ENCODE data around the gene CRADD.

CRADD gene

DNA sequence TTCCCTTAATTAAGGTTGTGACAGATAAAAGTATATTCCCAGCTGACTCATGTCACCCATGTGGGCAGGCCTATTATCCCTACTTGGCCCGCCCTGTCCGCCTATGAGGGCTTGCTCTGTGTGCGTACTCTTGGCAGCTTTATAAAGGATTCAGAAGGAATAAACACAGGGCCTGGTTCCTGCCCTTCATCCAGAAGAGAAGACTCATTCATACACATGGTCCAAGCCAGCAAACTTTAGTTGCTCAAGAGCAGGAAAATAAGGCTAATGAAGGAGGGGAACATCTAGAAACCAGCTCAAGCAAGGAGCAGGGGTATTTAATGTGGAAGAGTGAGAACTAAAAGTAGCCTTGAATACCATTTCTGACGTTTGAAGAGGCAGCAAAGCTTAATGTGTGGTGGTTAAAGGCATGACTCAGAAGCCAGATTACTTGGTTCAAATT, 141.9 kb downstream of the CRADD start:
- no peak for DNase-seq

DNA sequence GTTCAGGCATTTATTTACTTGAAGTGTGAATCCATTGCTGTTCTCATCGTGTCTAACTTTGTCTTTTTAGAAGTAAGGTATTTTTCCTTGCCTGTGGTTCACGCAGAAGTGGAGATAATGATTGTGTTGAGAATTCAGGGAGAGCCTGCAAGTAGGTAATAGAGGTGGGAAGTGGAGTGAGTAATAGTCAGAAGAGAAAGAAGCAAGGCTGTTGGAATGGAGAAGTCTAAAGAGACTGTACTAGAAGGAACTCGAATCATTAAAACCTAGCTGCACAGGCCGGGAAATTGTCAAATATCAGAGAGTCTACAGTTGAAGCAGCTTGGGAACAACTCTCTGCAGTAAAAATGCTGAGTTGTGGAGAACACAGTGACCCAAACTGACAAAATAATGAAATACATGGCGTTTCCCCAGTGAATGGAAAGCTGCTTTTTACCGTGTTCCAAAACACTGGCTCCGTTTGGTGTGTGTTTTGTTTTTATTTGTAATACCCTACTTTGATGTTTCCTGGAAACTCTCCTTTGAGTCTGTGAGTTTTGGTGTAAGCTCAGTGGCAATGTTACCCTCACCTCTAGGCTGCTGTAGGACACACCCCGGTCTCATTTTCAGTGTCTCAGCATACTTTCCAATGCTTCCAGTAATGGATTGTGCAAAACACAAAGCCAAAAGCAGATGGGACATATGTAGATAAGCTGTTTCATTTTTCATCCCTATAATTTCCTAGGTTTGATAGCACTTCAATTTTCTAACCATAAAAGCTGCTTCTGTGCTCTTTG, 146.6 kb downstream of the CRADD start:
- no peak for DNase-seq

DNA sequence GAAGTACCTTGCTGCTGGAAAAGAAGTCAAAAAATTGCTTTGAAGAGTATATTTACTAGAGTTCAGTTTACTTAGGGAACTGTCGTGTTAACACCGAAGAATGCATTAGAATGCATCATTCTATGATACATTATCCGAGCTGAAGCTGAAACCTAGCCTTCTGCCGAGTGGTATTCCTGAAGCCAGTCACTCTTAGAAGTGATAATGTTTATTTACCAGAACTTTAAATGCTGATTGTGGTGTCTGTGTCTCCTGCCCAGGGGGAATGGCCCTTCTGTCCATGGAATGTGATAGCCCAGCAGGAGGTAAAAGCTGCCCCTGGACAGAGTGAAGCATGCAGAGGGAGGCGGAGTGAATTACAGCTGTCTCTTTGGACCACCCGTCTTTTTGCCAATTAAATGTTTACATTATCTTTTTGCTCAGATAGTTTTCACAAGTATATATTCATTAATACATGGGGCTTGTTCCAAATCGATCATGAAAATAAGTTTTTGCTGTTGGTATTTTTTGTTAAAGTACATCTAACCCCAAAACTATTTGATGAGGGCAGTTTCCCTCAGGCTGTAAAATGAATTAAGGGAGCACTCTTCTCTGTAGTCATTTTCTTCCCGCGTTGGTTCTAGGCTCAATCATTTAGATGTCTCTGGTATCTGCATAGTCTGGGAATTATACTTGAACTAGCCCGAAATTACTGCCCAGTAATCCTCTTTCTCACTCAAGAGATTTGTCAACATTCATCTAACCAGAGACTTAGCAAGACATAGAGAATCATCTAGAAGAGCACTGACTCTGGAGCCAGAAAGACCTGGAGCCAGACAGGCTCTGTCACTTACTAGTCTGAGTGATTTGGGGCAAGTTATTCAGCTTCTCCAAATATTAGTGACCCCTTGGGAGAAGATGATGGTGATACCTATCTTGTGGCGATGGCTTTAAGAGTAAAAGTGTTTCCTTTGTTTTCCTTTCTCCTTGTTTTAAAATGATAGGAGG, 147.6 kb downstream of the CRADD start:
- no peak for DNase-seq

- DNase-seq, result no peak
These were observed 148.3 kb downstream of the CRADD start for GRCh38 chr12:93825501-93825888.

DNA sequence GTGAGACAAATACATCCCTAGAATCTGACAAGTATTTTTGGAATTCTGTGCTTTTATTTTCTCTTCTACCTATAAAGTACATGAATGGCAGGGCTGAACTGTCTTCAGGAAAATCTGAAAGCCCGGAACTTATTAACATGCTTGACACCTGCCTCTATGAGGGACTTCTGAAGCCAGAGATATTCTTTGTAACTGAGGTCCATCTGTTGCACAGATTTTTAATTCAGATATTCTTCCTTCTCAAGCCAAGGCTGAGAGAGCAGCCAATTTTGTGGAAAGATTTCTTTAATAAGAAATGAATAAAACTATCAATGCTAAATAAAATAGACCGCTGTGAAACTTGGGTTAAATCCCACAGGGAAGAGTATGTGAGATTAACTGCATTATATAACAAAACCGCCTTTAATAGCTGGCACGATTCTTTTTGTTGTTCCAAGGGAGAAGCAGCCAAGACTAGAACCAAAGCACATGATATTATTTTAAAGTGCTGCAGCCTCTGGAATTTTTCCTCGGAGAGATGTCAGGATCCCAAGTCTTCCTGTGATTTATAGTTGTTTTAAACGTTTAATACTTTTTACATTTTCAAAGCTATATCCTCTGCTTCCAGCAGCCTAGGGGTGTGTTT, 148.9 kb downstream of the CRADD start:
- no peak for DNase-seq

DNA sequence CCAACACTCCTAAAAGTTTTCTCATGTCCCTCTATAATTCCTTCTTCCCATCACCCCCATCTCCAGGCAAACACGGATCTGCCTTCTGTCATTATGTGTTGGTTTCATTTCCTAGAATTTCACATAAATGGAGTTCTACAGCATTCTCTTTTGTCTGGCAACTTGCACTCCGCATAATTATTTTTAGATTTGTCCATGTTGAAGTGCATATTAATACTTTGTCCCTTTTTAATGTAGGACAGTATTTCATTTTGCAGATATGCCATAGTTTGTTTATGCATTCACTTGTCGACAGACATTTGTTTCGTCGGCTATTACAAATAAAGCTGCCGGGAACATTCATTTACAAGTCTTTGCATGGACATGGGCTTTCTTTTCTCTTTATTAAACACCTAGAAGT, 150.0 kb downstream of the CRADD start:
- DNase-seq, result no peak

GRCh38 chr12:93827669-93828068, 150.5 kb downstream of the CRADD start:
- no peak for DNase-seq

DNA sequence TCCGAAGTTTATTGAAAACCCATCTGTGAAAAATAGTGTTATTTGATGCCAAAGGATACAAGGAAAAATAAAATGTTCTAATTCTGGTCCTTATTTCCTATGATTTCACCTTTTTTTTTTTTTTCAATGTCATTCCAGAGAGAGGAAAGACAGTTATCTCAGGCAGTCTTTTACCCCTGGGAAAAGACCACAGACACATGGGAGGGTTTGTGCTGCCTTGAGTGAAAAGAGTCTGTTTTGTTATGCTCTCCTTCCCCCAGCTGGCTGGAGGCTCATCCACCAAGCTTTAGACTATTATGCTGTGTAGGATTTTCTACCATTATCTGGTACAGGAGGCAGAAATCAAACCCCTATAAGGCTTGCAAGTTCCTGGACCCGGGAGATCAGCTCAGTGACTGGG, 151.8 kb downstream of the CRADD start:
- DNase-seq, result no peak

DNA sequence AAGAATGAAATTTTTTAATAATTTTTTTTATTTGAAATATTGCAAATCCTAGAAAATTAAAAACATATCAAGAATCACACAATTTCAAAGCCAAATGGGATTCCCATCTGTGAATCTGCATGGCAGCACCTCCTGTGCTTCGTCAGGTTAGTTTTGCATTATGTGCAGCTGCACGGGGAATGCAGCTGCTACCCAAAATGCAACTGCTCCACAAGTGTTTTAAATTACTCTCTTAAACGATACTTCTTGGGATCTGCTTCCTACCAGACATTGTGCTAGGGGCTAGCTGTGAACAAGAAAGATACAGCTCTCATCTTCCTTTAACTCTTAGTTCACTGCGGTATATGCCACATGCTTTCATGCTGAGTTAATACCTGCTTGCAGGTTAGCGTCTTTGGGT, 154.2 kb downstream of the CRADD start:
- no peak for DNase-seq

DNA sequence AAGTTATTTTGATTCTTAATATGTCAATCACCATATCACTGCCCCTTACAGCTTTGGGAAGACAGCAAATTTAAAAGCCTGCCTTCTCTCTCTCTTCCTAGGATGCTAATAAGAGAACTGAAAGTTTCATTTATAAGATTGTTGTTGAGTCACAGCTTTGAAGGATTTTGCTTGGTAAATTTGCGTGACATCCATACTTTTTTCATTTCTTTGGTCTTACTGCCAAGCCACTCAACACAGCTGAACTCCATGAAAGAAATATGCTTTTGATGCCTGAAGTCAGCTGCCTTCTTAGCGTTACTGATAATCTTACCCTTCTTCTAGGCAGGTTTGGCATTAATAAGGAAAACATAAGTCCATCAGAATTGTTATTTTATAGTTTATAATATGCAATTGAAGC, 155.0 kb downstream of the CRADD start:
- DNase-seq, result no peak

DNA sequence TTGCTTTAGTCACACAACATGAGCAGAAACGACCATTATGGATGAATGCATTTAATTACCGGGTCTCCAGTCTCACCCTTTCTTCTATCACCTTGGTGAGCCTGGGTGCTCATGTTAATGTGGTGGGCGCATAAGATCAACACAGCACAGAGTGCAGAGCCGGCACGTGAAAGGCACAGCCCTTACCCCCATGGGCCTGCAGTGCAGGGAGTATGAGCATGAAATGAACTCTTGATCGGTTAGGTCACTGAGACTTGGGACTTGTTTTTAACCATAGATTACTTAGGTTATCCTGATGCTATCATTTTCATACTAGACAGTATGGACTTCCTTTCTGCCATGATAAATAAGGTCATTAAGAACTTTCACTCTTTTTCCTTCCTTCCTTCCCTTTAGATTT, 156.8 kb downstream of the CRADD start:
- no peak for DNase-seq

DNA sequence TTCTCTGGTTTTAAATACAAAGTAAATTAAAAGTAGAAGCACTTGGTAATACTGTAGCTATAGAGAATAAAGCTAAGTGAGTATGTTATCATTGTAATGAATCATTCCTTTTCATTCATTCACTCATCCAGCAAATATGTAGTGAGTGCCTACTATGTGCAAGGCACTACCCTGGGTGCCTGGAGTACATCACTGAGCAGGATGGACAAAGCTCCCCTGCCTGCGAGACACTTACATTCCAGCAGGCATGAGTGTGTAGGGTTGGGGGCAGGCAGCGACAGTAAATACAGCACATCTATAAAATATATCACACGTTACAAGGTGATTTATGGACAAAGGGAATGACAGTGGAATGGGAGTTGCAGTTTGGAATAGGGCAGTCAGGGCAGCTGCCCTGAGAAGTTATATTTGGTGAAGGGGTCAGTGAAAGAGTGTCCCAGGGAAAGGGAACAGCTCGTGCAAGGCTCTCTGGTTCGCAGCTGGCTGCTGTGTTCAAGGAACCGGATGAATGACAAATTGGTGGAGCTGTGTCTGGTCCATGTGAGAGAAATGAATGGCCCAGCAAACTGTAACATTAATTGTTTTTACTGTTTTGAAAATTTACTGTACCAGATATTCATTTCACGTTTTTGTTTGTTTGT, 159.6 kb downstream of the CRADD start:
- no peak for DNase-seq

DNA sequence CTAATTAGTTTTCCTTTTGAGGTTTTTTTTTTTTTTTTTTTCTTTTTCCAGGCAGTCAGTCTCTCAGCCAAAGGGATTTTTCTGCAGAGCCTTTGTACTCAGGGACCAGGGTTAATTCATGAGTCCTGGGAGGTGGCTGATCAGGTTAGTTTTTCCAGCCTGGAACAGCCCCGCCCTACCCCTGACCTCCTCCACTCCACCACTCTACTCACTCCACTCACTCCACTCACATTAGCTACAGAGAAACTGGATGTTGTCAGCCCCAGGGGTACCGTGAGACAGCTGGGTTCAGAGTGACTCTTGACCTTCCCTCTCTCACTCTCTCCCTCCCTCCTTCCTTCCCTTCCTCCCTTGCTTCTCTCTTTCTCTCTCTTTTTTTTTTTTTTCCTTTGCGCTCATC, 161.0 kb downstream of the CRADD start:
- no peak for DNase-seq

DNA sequence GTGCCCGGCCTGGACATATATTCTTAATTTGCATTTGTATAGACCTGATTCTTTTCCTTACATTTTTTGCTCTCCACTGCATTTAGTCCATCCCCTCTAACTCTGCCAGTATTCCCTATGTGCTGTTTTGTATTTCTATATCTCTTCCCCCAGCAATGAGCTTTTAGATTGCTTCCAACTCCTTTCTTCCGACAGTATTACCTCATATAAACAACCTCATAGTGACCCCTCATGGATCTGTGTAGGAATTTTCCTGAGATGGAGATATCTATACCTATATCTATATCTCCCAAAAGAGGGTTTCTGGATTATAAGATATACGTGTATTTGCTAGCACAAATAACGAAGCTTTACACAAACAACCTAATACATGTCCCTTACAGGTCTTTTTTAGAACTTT, 161.9 kb downstream of the CRADD start:
- no peak for DNase-seq

DNA sequence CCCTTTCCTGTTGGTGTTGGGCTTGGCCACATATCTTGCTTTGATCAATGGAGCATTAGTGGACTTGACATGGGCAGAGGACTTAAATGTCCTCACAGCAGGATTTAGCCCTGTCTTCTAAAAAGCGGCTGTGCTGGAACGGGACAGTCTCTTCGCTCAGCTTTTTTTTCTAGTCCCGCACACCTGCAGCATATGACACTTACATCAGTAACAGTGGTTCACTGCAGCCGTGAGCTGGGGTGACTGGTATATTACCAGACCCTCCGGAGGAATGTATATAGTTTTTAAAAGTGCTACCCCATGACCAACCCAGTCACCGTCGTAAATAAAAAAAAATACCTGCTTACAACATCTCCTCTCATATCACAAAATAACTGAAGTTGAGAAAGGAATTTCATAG, 164.5 kb downstream of the CRADD start:
- DNase-seq, result no peak

GRCh38 chr12:93844164-93844784, 167.1 kb downstream of the CRADD start:
- DNase-seq, result no peak

DNA sequence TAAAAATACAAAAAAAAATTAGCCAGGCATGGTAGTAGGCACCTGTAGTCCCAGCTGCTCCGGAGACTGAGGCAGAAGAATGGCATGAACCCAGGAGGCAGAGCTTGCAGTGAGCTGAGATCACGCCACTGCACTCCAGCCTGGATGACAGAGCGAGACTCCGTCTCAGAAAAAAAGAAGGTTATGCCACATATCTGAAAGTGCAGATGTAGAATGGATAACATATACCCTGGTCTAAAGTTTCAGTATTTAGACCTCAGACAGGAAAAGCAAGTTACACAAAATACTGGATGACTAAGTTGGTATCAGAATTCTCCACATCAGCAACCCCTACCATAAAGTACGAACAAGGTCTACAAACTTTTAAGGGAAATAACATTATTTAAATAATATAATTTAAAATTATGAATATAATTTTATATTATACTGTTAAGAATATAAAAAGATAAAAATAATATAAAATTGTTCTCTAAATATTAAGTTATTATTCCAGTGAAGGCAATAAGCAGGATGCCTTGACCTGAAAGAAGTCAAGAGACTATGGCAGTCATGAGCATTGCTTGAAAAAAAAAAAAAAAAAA, 169.9 kb downstream of the CRADD start:
- DNase-seq, result no peak

DNA sequence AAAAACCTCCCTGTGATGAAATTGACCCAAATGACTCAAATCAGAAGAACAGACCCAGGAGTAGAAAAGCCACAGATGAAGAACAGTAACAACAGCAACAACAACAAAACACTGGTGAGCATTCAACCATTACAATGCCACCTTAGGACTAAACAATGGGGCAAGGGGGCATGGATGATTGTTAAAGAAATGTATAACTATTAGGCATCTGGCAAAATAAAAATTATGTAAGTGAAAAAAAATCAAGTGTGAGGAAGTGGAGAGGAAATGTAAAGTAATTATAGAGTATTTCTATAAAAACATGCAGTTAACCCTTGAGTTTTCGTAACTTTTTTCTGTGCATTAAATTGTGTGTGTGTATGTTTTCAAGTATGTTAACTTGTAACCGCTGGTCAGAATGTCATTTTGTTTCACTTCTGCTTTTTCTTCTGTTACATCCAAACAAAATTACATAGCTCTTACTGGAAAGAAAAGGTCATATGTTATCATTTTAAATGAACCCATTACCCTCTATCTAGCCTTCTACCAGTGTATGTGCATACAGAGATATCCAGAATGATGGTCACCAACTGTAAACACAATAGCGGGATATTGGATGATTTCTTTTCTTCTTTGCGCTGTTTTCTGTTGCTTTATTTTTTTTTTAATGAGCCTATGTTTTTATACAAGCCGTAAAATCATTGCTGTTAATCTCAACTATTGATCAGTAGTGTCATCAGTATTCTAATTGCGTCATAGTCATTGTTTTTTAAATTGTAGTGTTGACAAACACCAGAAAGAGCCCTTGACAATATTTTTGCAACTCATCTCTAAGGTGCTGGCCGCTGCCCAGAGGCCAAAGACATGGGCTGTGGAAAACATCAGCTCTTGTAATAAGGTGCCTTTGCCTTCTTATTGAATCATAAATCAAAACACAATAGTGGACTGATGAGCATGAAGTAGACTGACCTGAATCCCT, 170.6 kb downstream of the CRADD start:
- no peak for DNase-seq

DNA sequence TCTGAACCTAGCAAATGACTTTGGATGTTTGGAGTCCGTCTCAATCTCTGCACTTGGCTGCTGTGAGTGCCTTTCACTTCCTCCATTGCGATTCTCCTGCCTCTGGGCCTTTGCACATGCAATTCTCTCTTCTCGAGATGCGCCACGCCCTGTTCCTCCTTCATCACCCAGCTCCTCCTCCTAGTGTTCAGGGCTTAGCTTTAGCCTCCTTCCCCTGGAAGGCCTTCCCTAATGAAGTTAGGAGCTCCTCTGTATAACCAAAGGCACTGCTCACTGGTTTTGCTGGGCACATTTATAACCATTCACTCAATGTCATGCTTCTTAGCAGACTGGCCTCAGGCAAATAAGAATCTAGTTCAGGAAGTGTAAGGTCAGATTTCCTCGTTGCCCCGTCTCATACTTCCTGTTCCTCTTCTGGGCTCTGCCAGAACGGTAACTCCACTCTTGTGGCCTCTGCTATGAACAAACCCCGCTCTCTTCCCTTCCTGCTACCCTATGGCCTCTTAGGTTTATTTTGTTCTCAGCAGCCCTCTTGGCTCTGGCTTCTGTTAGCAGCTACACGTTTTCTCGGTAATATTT, 171.4 kb downstream of the CRADD start:
- no peak for DNase-seq

GRCh38 chr12:93849946-93850345, 172.8 kb downstream of the CRADD start:
- no peak for DNase-seq
